ENCODE results near the gene ZIC1. TPM values are rescaled to one million over a fixed set of nuclear protein-coding genes. Genes with fewer than 3 reads are reported as not detected.

The ZIC1 gene
- total and polyA plus RNA-seq, 9 of the 15 experiments (the other 6 are each of a cell fraction or from before 2014, with no cell fraction given) = 0.21 to 0.42 TPM; not detected in 7

DNA sequence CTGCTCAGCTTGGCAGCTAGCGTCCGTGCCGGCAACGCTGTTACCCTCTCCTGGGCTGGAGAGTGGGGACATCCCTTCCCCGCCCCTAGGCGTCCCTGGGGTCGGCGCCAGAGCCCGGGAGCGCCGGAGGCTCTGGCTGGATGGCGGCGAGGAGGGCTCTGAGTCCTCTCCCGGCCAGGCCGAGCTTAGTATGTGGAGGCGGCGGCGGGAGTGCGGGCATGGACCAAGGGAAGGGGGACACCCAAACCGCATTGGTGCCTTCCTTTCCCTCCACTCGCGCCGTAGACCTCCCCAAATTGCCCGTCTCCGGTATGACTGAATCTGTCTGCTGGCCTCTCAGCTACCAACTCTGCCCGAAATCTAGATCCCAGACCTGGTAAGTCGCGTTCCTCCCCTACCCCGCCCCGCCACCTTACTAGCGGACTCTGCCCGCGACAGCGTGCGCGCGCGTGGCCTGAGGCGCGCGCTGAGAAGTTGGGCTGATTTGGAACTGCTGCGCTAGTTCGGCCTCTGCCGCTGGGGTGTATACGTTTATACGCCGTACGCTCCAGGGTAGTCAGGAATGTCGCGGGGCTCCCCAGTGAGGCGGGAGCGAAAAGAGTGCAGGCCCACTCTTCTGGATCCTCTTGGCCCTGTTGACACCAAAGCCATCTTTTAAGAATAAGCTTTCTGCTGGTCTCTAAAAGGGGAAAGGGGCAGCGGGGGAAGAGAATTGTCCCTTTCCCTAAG lies 12.2 kb downstream of the ZIC1 start:
- H3K36me3 ChIP-seq (ENCODE audit: control insufficient read depth, insufficient read depth, low read length) = no peaks in the 10 kb centered on the region
- peaks cover 14 to 45% of the 10 kb centered on the region in 2 experiments for H3K27me3 ChIP-seq (ENCODE audit: control insufficient read depth in 2 of 2, insufficient read depth in 2 of 2, low read length in 2 of 2)
- DNase-seq (ENCODE audit: extremely low read depth in 1 of 4, low spot score in 3 of 4) (no peak), ATAC-seq (no peak), FAIRE-seq (no peak)
- H3K4me1 ChIP-seq (replicated peaks in 1 of 2; ENCODE audit: control insufficient read depth in 2 of 2, insufficient read depth in 2 of 2, low read length in 2 of 2) = peaks cover 0 to 8% of the 10 kb centered on the region in 2 experiments; a peak in 1 of 5 replicates
- in situ Hi-C loops (cut with MboI) (no loop called here), intact Hi-C loops (cut with micrococcal nuclease) (no loop called here)
- no peaks in the 10 kb centered on the region for H4K20me1 ChIP-seq (replicated peaks; ENCODE audit: control insufficient read depth, insufficient read depth, low read length)
- no TSS peak for BruUV-seq (replicated peaks)
- ChIA-PET CTCF (ENCODE audit: low intra/inter-chr PET ratio) (no interaction called here), POLR2A (no interaction called here)
- no peak overlapping the region for H3K4me2 ChIP-seq (ENCODE audit: insufficient read depth, low read length)
- no peaks in the 10 kb centered on the region for H3K79me2 ChIP-seq (ENCODE audit: control insufficient read depth, insufficient read depth, low read length)
- H3K9me3 ChIP-seq (replicated peaks; ENCODE audit: control insufficient read depth, insufficient read depth, low read depth, low read length) = no peaks in the 10 kb centered on the region
- H3K9ac ChIP-seq (ENCODE audit: insufficient read depth in 1 of 2, low read depth in 2 of 2, low read length in 2 of 2) = no peak overlapping the region
- H3K9me1 ChIP-seq (ENCODE audit: control insufficient read depth, insufficient read depth, low read length) = no peaks in the 10 kb centered on the region
- H3K4me3 ChIP-seq = no peak overlapping the region
- no peak for TF ChIP-seq ZNF140 (CRISPR knock-in tag; IDR thresholded peaks at IDR 0.05)
- no peak for TF ChIP-seq TAF7 (tag; IDR thresholded peaks at IDR 0.05)
- no peak for TF ChIP-seq PPARD (CRISPR knock-in tag; IDR thresholded peaks at IDR 0.05)
- WGBS (ENCODE audit: insufficient coverage, low coverage, missing lambda C conversion rate) = 16% methylated on average over 15 of the region's 53 CpGs
- H3K27ac ChIP-seq (ENCODE audit: extremely low read depth, low read depth, low read length) = no peak overlapping the region
- no peak overlapping the region for H2AFZ ChIP-seq (ENCODE audit: low read depth, low read length)

DNA sequence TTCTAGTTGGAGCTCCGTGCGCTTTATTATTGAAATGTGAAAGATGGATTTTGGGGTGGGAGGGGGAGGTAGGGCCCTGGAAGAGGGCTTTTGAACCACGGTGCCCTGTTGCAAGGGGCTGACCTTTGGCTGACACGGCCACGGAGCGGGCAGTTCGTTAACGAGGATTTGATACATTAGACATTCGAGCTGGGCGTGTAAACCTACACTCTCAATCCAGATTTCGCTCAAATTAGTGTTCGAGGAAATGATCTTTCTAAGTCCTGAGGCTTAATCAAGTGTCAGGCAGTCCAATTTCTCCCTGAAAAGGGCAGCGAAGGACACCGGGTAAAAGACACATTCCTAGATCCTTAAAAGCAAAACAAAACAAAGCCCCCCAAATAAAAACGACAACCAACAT lies 13.0 kb downstream of the ZIC1 start:
- in situ Hi-C loops (cut with MboI) (no loop called here), intact Hi-C loops (cut with micrococcal nuclease) (no loop called here)
- Histone ChIP-seq H3K9me3 (replicated peaks; ENCODE audit: control insufficient read depth, insufficient read depth, low read depth, low read length) (no peaks in the 10 kb centered on the region), H3K9ac (ENCODE audit: insufficient read depth in 1 of 2, low read depth in 2 of 2, low read length in 2 of 2) (no peak overlapping the region), H2AFZ (ENCODE audit: low read depth, low read length) (no peak overlapping the region), H4K20me1 (replicated peaks; ENCODE audit: control insufficient read depth, insufficient read depth, low read length) (no peaks in the 10 kb centered on the region), H3K4me3 (no peak overlapping the region), H3K36me3 (ENCODE audit: control insufficient read depth, insufficient read depth, low read length) (no peaks in the 10 kb centered on the region), H3K27me3 (ENCODE audit: control insufficient read depth in 2 of 2, insufficient read depth in 2 of 2, low read length in 2 of 2) (peaks cover 14 to 45% of the 10 kb centered on the region in 2 experiments), H3K4me2 (ENCODE audit: insufficient read depth, low read length) (no peak overlapping the region), H3K9me1 (ENCODE audit: control insufficient read depth, insufficient read depth, low read length) (no peaks in the 10 kb centered on the region), H3K79me2 (ENCODE audit: control insufficient read depth, insufficient read depth, low read length) (no peaks in the 10 kb centered on the region), H3K27ac (ENCODE audit: extremely low read depth, low read depth, low read length) (no peak overlapping the region), H3K4me1 (replicated peaks in 1 of 2; ENCODE audit: control insufficient read depth in 2 of 2, insufficient read depth in 2 of 2, low read length in 2 of 2) (peaks cover 0 to 8% of the 10 kb centered on the region in 2 experiments; a peak in 1 of 5 replicates)
- CTCF ChIA-PET (ENCODE audit: low intra/inter-chr PET ratio) = no interaction called here
- BruUV-seq (replicated peaks) = no TSS peak
- 2% methylated on average over 15 of the region's 15 CpGs for WGBS (ENCODE audit: insufficient coverage, low coverage, missing lambda C conversion rate)
- ATAC-seq (no peak), DNase-seq (ENCODE audit: extremely low read depth in 1 of 4, low spot score in 3 of 4) (no peak), FAIRE-seq (no peak)
- POLR2A ChIA-PET = no interaction called here
- TF ChIP-seq SRSF1 (IDR thresholded peaks at IDR 0.05; ENCODE audit: low read depth, low read length) (no peak), TCF7 (IDR thresholded peaks at IDR 0.05; ENCODE audit: borderline replicate concordance) (no peak), ESRRB (CRISPR knock-in tag; IDR thresholded peaks at IDR 0.05; ENCODE audit: borderline replicate concordance) (no peak), ILF3 (IDR thresholded peaks at IDR 0.05; ENCODE audit: borderline replicate concordance) (no peak), BHLHE40 (IDR thresholded peaks at IDR 0.05; ENCODE audit: low read length) (no peak), POLR3A (IDR thresholded peaks at IDR 0.05; ENCODE audit: borderline replicate concordance, extremely low read depth, insufficient read depth, insufficient read length) (no peak), CAMTA2 (CRISPR knock-in tag; conservative IDR thresholded peaks at IDR 0.05) (no peak), SRSF7 (optimal IDR thresholded peaks at IDR 0.05; ENCODE audit: low read depth, low read length) (no peak), GTF2E2 (tag; IDR thresholded peaks at IDR 0.05) (no peak), FOXJ2 (tag; IDR thresholded peaks at IDR 0.05) (no peak), GTF2F1 (IDR thresholded peaks at IDR 0.05; ENCODE audit: low read depth, low read length) (no peak)
- TF ChIP-seq, protein P1, sequence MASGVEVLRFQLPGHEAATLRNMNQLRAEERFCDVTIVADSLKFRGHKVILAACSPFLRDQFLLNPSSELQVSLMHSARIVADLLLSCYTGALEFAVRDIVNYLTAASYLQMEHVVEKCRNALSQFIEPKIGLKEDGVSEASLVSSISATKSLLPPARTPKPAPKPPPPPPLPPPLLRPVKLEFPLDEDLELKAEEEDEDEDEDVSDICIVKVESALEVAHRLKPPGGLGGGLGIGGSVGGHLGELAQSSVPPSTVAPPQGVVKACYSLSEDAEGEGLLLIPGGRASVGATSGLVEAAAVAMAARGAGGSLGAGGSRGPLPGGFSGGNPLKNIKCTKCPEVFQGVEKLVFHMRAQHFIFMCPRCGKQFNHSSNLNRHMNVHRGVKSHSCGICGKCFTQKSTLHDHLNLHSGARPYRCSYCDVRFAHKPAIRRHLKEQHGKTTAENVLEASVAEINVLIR (CRISPR knock-in tag; IDR thresholded peaks at IDR 0.05) = no peak
- TF ChIP-seq, protein P2, sequence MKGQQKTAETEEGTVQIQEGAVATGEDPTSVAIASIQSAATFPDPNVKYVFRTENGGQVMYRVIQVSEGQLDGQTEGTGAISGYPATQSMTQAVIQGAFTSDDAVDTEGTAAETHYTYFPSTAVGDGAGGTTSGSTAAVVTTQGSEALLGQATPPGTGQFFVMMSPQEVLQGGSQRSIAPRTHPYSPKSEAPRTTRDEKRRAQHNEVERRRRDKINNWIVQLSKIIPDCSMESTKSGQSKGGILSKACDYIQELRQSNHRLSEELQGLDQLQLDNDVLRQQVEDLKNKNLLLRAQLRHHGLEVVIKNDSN (CRISPR knock-in tag; IDR thresholded peaks at IDR 0.05) = no peak
